Mammary epithelial cell (primary cell): ENCODE results near the gene CYB5R2.

Source experiments
- CTCF ChIP-seq, 2 donors: IDR thresholded peaks in 1 of 2; conservative IDR thresholded peaks in 1 of 2; 2 replicates each; pipeline ENCODE4 v1.5.1; 2011 to 2012; ENCODE audit warnings: inconsistent platforms in 2 of 2, low read length in 2 of 2, mild to moderate bottlenecking in 2 of 2, control low read depth in 1 of 2, low read depth in 1 of 2; ENCODE audit not compliant: insufficient read depth in 1 of 2; ENCODE audit errors: extremely low read depth in 1 of 2
- EZH2 ChIP-seq: IDR thresholded peaks from 2 replicates; pipeline ENCODE4 v1.6.1; 2012; ENCODE audit warnings: low read length, inconsistent platforms, borderline replicate concordance

- TF ChIP-seq CTCF (conservative IDR thresholded peaks at IDR 0.05 in 1 of 2, IDR thresholded peaks at IDR 0.05 in 1 of 2; ENCODE audit: extremely low read depth in 1 of 2, insufficient read depth in 1 of 2, low read depth in 1 of 2, low read length in 2 of 2) (no peak), EZH2 (no peak)
Observed at GRCh38 chr11:7664867-7665266, 8.4 kb downstream of the CYB5R2 start.
